K562 (cell line): ENCODE results near the gene WWC2. TPM values are rescaled to one million over a fixed set of nuclear protein-coding genes. Genes with fewer than 3 reads are reported as not detected.
A peak's percentile ranks its signal among the peaks of the same experiment; 100 is the strongest.

ENCODE experiments used
- ATAC-seq: fragments of 200-7000 bp; cut with Tn5 transposase; 3 replicates; pipeline ENCODE4 v1.9.1; 2020; ENCODE audit warnings: moderate library complexity
- BruUV-seq: library from RNA; stranded (reverse); fragments of 400-500 nt; replicated peaks from 2 replicates; lab custom pipeline; 2021; lab: Mats Ljungman, UMichigan
- CTCF ChIA-PET: fragments of 300-600 bp; formaldehyde crosslinking; extraction: SDS; loops from one replicate; lab custom pipeline; 2021; ENCODE audit warnings: low intra/inter-chr PET ratio; lab: Yijun Ruan, JAX
- POLR2A ChIA-PET: fragments of 300-600, 350-650 bp; sonication (Branson Sonifier 250); formaldehyde crosslinking; extraction: SDS; loops from one replicate; lab custom pipeline; 2021; ENCODE audit warnings: antibody characterized with exemption, inconsistent platforms; lab: Yijun Ruan, JAX
- DNase-seq, 4 experiments: peaks; one replicate each; pipeline versions ENCODE4 v3.0.0 to v3.0.0-alpha.2; 2011 to 2018; ENCODE audit warnings: low spot score in 3 of 4, mixed read lengths in 3 of 4; ENCODE audit errors: extremely low read depth in 1 of 4
- FAIRE-seq: peaks from 2 replicates; lab custom pipeline; 2011; peaks lifted over from hg19 to GRCh38; lab: Jason Lieb, UNC
- H2AFZ ChIP-seq: 2 replicates; pipeline ENCODE4 v1.6.0; 2011; ENCODE audit warnings: low read depth, low read length, control low read depth, inconsistent platforms
- H3K27ac ChIP-seq: fragments of 200-600 bp; 3 replicates; pipeline ENCODE4 v1.8.0; 2011; ENCODE audit warnings: low read depth, mild to moderate bottlenecking, control low read depth, inconsistent platforms, low read length, moderate library complexity, mixed read lengths; ENCODE audit errors: extremely low read depth
- H3K27me3 ChIP-seq, 2 experiments: fragments of 300-600 bp in 1 of 2; 2 replicates in 1 of 2; 3 replicates in 1 of 2; pipeline versions ENCODE4 v1.6.0 to v1.8.0; 2011; ENCODE audit warnings: inconsistent platforms in 2 of 2, low read length in 2 of 2, mild to moderate bottlenecking in 1 of 2, mixed read lengths in 1 of 2, moderate library complexity in 1 of 2; ENCODE audit not compliant: control insufficient read depth in 2 of 2, insufficient read depth in 2 of 2
- H3K36me3 ChIP-seq: fragments of 300-600 bp; 3 replicates; pipeline ENCODE4 v1.8.0; 2011; ENCODE audit warnings: mild to moderate bottlenecking, low read length, inconsistent platforms; ENCODE audit not compliant: control insufficient read depth, insufficient read depth
- H3K4me1 ChIP-seq, 2 experiments: fragments of 200-600 bp in 1 of 2; replicated peaks in 1 of 2; 2 replicates in 1 of 2; 3 replicates in 1 of 2; pipeline versions ENCODE4 v1.5.1 to v1.8.0; 2011; ENCODE audit warnings: inconsistent platforms in 2 of 2, low read length in 2 of 2, mild to moderate bottlenecking in 1 of 2, mixed read lengths in 1 of 2, moderate library complexity in 1 of 2; ENCODE audit not compliant: control insufficient read depth in 2 of 2, insufficient read depth in 2 of 2
- H3K4me2 ChIP-seq: 2 replicates; pipeline ENCODE4 v1.6.1; 2011; ENCODE audit warnings: low read length, control low read depth, inconsistent platforms, mixed read lengths; ENCODE audit not compliant: insufficient read depth
- H3K4me3 ChIP-seq: fragments of 200-600 bp; sonication (generic), shearing (Covaris generic); 2 replicates; pipeline ENCODE4 v1.5.1; 2016; ENCODE audit warnings: control low read depth, inconsistent platforms
- H3K79me2 ChIP-seq: fragments of 200-600 bp; 3 replicates; pipeline ENCODE4 v1.8.0; 2011; ENCODE audit warnings: low read length, inconsistent platforms; ENCODE audit not compliant: control insufficient read depth, insufficient read depth
- H3K9ac ChIP-seq, 2 experiments: 2 replicates each; pipeline versions ENCODE4 v1.6.0 to v1.6.1; 2011; ENCODE audit warnings: low read depth in 2 of 2, low read length in 2 of 2, control low read depth in 1 of 2, inconsistent platforms in 1 of 2, mild to moderate bottlenecking in 1 of 2, mixed read lengths in 1 of 2; ENCODE audit not compliant: insufficient read depth in 1 of 2
- H3K9me1 ChIP-seq: one replicate; pipeline ENCODE4 v1.6.0; 2011; ENCODE audit warnings: inconsistent platforms, mild to moderate bottlenecking, low read length, moderate library complexity; ENCODE audit not compliant: control insufficient read depth, insufficient read depth
- H3K9me3 ChIP-seq: replicated peaks from 2 replicates; pipeline ENCODE4 v1.5.1; 2011; ENCODE audit warnings: low read depth, low read length, inconsistent platforms; ENCODE audit not compliant: control insufficient read depth, insufficient read depth
- H4K20me1 ChIP-seq: replicated peaks from 2 replicates; pipeline ENCODE4 v1.6.1; 2011; ENCODE audit warnings: low read length, inconsistent platforms, mixed read lengths; ENCODE audit not compliant: control insufficient read depth, insufficient read depth
- CHCHD3 ChIP-seq: fragments of 250-450 bp; sonication (Bioruptor Pico); IDR thresholded peaks from 2 replicates; pipeline ENCODE4 v2.1.2; 2022; ENCODE audit warnings: mild to moderate bottlenecking
- CHD1 ChIP-seq: fragments of 200-600 bp; sonication (generic); IDR thresholded peaks from one replicate; pipeline ENCODE4 v1.6.1; 2012; ENCODE audit warnings: mild to moderate bottlenecking, moderate library complexity, low read length, inconsistent platforms
- ETV5 ChIP-seq: sonication (generic); formaldehyde crosslinking; IDR thresholded peaks from 2 replicates; pipeline ENCODE4 v1.4.0; 2020; ENCODE audit warnings: low read depth, mild to moderate bottlenecking, missing genetic modification reagents
- GTF2E2 ChIP-seq: fragments of 200-800 bp; sonication (Bioruptor generic); IDR thresholded peaks from 2 replicates; pipeline ENCODE4 v1.6.1; 2016; ENCODE audit warnings: missing genetic modification characterization, missing compliant biosample characterization
- HOMEZ ChIP-seq: fragments of 250-450 bp; sonication (Bioruptor Pico); IDR thresholded peaks from 2 replicates; pipeline ENCODE4 v1.4.0; 2020; ENCODE audit warnings: mild to moderate bottlenecking, moderate library complexity
- KHSRP ChIP-seq: fragments of 450-650 bp; IDR thresholded peaks from 2 replicates; pipeline ENCODE4 v1.6.1; 2017
- PML ChIP-seq: IDR thresholded peaks from 2 replicates; pipeline ENCODE4 v1.6.1; 2012; ENCODE audit warnings: low read length, inconsistent platforms
- SRF ChIP-seq, 2 experiments: fragments of 250-450, 450-650 bp in 1 of 2; sonication (Bioruptor Pico) in 1 of 2; sonication (generic) in 1 of 2; formaldehyde crosslinking; IDR thresholded peaks; 2 replicates each; pipeline versions ENCODE4 v1.5.0 to v1.5.1; 2020 to 2022; ENCODE audit warnings: mild to moderate bottlenecking in 1 of 2, missing genetic modification reagents in 1 of 2
- ZNF184 ChIP-seq: sonication (generic); formaldehyde crosslinking; IDR thresholded peaks from 2 replicates; pipeline ENCODE4 v1.5.0; 2020; ENCODE audit warnings: missing genetic modification reagents
- ZNF282 ChIP-seq: sonication (generic); formaldehyde crosslinking; IDR thresholded peaks from 2 replicates; pipeline ENCODE4 v1.8.1; 2023; ENCODE audit warnings: missing genetic modification reagents
- WGBS: fragments of 100-300 bp; shearing (Covaris generic); methylation state at CpG from one replicate; pipeline ENCODE4 v1.1.6; 2016; ENCODE audit warnings: low coverage, mixed read lengths; ENCODE audit not compliant: insufficient coverage; ENCODE audit errors: missing lambda C conversion rate; 5-methylcytosine and 5-hydroxymethylcytosine counted together
- in situ Hi-C: fragments of 300-500 bp; cut with MboI; formaldehyde crosslinking; loops from 4 replicates; pipeline ENCODE4 v1.15.0; 2018; ENCODE audit warnings: inconsistent platforms, mixed read lengths
- intact Hi-C: fragments of 100-400 bp; cut with micrococcal nuclease; formaldehyde crosslinking; loops from 2 replicates; pipeline ENCODE4 v1.14.2; 2022
- polyA plus RNA-seq, 8 experiments: library from polyadenylated mRNA; depleted of rRNA in 4 of 8; stranded (reverse) in 5 of 8; unstranded in 3 of 8; fragments of >200 nt; fragmentation: Nextera tagmentation in 2 of 8; fragmentation: Illumina TruSeq in 1 of 8; extraction: Ambion mirVana in 2 of 8; extraction: Trizol in 1 of 8; gene quantifications; 2 replicates each; pipeline versions ENCODE4 v1.2.1 to v1.2.3, GENCODE V29; 2011 to 2014; ENCODE audit warnings: inconsistent platforms in 1 of 8, missing spikeins in 1 of 8
- total RNA-seq, 7 experiments: library from RNA; depleted of rRNA in 6 of 7; stranded (reverse); fragments of >200 nt in 6 of 7; fragmentation: Illumina TruSeq in 2 of 7; extraction: Trizol in 2 of 7; gene quantifications; 2 replicates each; pipeline versions ENCODE4 v1.2.1 to v1.2.3, GENCODE V29; 2011 to 2021; ENCODE audit warnings: low replicate concordance in 1 of 7
- TF ChIP-seq, protein P1 (sequence below): fragments of 450-650 bp; formaldehyde crosslinking; IDR thresholded peaks from 2 replicates; pipeline ENCODE4 v1.4.0; 2020; ENCODE audit warnings: mild to moderate bottlenecking, moderate library complexity
- TF ChIP-seq, protein P2 (sequence below): IDR thresholded peaks from 2 replicates; pipeline ENCODE4 v1.6.1; 2012; ENCODE audit warnings: low read depth, low read length, improper control_type of control experiment, borderline replicate concordance
- TF ChIP-seq, protein P3 (sequence below): fragments of 450-650 bp; IDR thresholded peaks from 2 replicates; pipeline ENCODE4 v1.6.1; 2016; ENCODE audit warnings: antibody characterized with exemption

WWC2 gene
- total and polyA plus RNA-seq, 9 of the 15 experiments (the other 6 are each of a cell fraction or from before 2014, with no cell fraction given) = 3.7 to 39.4 (median 19.6) TPM

DNA sequence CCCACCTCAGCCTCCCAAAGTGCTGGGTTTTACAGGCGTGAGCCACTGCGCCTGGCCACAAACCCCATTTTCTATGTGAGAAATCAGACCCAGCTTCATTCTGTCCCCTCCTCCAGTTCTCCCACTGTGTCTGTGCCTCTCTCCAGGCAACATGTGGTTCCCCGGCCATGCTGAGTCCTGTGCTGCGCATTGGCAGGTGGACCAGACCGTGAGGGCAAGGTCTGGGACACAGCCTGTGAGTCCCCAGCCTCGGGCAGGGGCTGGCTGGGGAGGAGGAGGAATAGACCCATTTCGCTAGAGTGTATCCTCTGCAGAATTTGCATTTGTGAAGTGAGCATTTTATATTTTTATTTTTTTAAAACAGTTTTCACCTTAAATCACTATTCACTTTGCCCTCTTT is 244.7 kb downstream of the WWC2 start:
- WGBS = 68% methylated on average over 7 of the region's 7 CpGs
- TF ChIP-seq ETV5 (CRISPR knock-in tag) (no peak), ZNF184 (CRISPR knock-in tag) (no peak), KHSRP (no peak), SRF (CRISPR knock-in tag; IDR thresholded peaks at IDR 0.05) (no peak), HOMEZ (CRISPR knock-in tag) (no peak), CHCHD3 (CRISPR knock-in tag) (no peak), GTF2E2 (tag) (no peak), CHD1 (no peak), ZNF282 (CRISPR knock-in tag) (no peak), PML (no peak)
- TF ChIP-seq, protein P1, sequence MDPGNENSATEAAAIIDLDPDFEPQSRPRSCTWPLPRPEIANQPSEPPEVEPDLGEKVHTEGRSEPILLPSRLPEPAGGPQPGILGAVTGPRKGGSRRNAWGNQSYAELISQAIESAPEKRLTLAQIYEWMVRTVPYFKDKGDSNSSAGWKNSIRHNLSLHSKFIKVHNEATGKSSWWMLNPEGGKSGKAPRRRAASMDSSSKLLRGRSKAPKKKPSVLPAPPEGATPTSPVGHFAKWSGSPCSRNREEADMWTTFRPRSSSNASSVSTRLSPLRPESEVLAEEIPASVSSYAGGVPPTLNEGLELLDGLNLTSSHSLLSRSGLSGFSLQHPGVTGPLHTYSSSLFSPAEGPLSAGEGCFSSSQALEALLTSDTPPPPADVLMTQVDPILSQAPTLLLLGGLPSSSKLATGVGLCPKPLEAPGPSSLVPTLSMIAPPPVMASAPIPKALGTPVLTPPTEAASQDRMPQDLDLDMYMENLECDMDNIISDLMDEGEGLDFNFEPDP (CRISPR knock-in tag) = no peak
- TF ChIP-seq, protein P2, sequence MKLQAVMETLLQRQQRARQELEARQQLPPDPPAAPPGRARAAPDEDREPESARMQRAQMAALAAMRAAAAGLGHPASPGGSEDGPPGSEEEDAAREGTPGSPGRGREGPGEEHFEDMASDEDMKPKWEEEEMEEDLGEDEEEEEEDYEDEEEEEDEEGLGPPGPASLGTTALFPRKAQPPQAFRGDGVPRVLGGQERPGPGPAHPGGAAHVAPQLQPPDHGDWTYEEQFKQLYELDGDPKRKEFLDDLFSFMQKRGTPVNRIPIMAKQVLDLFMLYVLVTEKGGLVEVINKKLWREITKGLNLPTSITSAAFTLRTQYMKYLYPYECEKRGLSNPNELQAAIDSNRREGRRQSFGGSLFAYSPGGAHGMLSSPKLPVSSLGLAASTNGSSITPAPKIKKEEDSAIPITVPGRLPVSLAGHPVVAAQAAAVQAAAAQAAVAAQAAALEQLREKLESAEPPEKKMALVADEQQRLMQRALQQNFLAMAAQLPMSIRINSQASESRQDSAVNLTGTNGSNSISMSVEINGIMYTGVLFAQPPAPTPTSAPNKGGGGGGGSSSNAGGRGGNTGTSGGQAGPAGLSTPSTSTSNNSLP = no peak
- TF ChIP-seq, protein P3, sequence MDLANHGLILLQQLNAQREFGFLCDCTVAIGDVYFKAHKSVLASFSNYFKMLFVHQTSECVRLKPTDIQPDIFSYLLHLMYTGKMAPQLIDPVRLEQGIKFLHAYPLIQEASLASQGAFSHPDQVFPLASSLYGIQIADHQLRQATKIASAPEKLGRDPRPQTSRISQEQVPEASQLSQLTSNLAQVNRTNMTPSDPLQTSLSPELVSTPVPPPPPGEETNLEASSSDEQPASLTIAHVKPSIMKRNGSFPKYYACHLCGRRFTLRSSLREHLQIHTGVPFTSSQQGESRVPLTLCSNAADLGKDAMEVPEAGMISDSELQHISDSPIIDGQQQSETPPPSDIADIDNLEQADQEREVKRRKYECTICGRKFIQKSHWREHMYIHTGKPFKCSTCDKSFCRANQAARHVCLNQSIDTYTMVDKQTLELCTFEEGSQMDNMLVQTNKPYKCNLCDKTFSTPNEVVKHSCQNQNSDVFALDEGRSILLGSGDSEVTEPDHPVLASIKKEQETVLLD = no peak

More for the DNA sequence above, 244.7 kb downstream of the WWC2 start:
- H3K9ac ChIP-seq = peak overlapping the region in 1 of 2 experiments; percentile 40; a peak in 1 of 4 replicates
- no peaks in the 10 kb centered on the region for H4K20me1 ChIP-seq
- H3K27me3 ChIP-seq = no peaks in the 10 kb centered on the region
- in situ Hi-C loops (no loop called here), intact Hi-C loops (no loop called here)
- H3K27ac ChIP-seq = no peak overlapping the region
- ChIA-PET POLR2A (no interaction called here), CTCF (no interaction called here)
- no peak for FAIRE-seq
- H3K79me2 ChIP-seq = no peaks in the 10 kb centered on the region
- H3K4me3 ChIP-seq = no peak overlapping the region
- no peak for DNase-seq
- H3K36me3 ChIP-seq = no peaks in the 10 kb centered on the region
- no peak overlapping the region for H3K4me2 ChIP-seq
- H3K4me1 ChIP-seq = peaks cover 7 to 17% of the 10 kb centered on the region in 2 experiments
- no peak for ATAC-seq
- H3K9me1 ChIP-seq = no peaks in the 10 kb centered on the region
- BruUV-seq = no TSS peak
- H3K9me3 ChIP-seq = no peaks in the 10 kb centered on the region
- no peak overlapping the region for H2AFZ ChIP-seq
